ENCODE results near the gene MUC20. TPM values are rescaled to one million over a fixed set of nuclear protein-coding genes. Genes with fewer than 3 reads are reported as not detected.

Gene MUC20
- total RNA-seq, 3 donors from 2014 or later, result 0.63 to 0.95 (median 0.63) TPM

GRCh38 chr3:195760345-195761122 lies 39.8 kb downstream of the MUC20 start:
- DNase-seq (no peak), ATAC-seq (no peak)
- no peaks in the 10 kb centered on the region for H3K4me1 Mint-ChIP-seq (ENCODE audit: low read depth)
- H3K27me3 Mint-ChIP-seq (ENCODE audit: low read depth), result peaks cover 49% of the 10 kb centered on the region
- H3K9me3 Mint-ChIP-seq, result no peaks in the 10 kb centered on the region
- no peaks in the 10 kb centered on the region for H3K36me3 Mint-ChIP-seq (ENCODE audit: insufficient read depth)
- no peak overlapping the region for H3K4me3 Mint-ChIP-seq

DNA sequence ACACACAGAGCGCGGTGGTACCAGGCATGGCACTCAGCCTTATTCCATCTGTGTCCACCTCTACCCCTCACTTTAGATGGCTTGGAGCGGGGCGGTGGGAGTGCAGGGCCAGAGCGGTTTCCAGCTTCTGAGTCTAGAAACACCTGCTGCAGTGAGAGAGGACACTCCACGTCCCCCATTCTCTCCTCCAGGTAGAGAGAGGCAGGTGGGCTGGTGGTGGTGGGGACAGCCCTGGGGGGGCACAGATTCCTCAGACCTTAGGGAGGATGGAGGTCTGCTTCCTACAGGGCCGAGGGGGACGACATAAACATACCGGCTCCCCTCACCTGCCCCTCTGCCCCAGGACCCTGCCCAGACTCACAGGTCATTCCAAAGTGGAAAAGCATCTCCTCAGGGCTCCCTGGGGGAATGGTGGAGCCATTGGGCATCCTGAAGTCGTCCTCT lies 40.4 kb downstream of the MUC20 start:
- Mint-ChIP-seq H3K4me3 (no peak overlapping the region), H3K4me1 (ENCODE audit: low read depth) (no peaks in the 10 kb centered on the region), H3K9me3 (no peaks in the 10 kb centered on the region), H3K36me3 (ENCODE audit: insufficient read depth) (no peaks in the 10 kb centered on the region), H3K27me3 (ENCODE audit: low read depth) (peaks cover 49% of the 10 kb centered on the region)
- no peak for ATAC-seq
- no peak for DNase-seq

GRCh38 chr3:195761567-195762248 lies 40.9 kb downstream of the MUC20 start:
- Mint-ChIP-seq H3K27me3 (ENCODE audit: low read depth) (peaks cover 47% of the 10 kb centered on the region), H3K4me1 (ENCODE audit: low read depth) (no peaks in the 10 kb centered on the region), H3K36me3 (ENCODE audit: insufficient read depth) (no peaks in the 10 kb centered on the region), H3K4me3 (no peak overlapping the region), H3K9me3 (no peaks in the 10 kb centered on the region)
- ATAC-seq (peak; percentile 18 to 28), DNase-seq (no peak)

DNA sequence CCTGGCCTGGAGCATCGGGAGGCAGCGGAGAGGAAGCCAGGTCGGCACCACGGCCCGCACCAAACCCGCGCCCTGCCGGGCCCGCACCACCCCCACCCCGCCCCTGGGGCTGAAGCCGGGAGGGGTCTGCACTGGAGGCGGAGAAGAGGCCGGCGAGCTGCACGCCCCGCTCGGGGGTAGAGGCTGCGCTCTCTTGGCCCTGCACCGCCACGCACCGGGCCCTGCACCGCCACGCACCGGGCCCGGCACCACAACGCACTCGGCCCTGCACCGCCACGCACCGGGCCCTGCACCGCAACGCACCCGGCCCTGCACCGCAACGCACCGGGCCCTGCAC lies 41.4 kb downstream of the MUC20 start:
- peaks cover 42% of the 10 kb centered on the region for H3K27me3 Mint-ChIP-seq (ENCODE audit: low read depth)

GRCh38 chr3:195762611-195763010 lies 41.8 kb downstream of the MUC20 start:
- ATAC-seq (no peak), DNase-seq (no peak)
- Mint-ChIP-seq H3K36me3 (ENCODE audit: insufficient read depth) (no peaks in the 10 kb centered on the region), H3K27me3 (ENCODE audit: low read depth) (peaks cover 41% of the 10 kb centered on the region), H3K9me3 (no peaks in the 10 kb centered on the region), H3K4me1 (ENCODE audit: low read depth) (no peaks in the 10 kb centered on the region), H3K4me3 (no peak overlapping the region)

More for the DNA sequence above, 41.4 kb downstream of the MUC20 start:
- DNase-seq (no peak), ATAC-seq (no peak)
- Mint-ChIP-seq H3K9me3 (no peaks in the 10 kb centered on the region), H3K36me3 (ENCODE audit: insufficient read depth) (no peaks in the 10 kb centered on the region), H3K4me3 (no peak overlapping the region), H3K4me1 (ENCODE audit: low read depth) (no peaks in the 10 kb centered on the region)

GRCh38 chr3:195763076-195763830 lies 42.5 kb downstream of the MUC20 start:
- no peaks in the 10 kb centered on the region for H3K9me3 Mint-ChIP-seq
- no peak overlapping the region for H3K4me3 Mint-ChIP-seq
- no peaks in the 10 kb centered on the region for H3K36me3 Mint-ChIP-seq (ENCODE audit: insufficient read depth)
- DNase-seq, result no peak
- no peak for ATAC-seq
- peaks cover 35% of the 10 kb centered on the region for H3K27me3 Mint-ChIP-seq (ENCODE audit: low read depth)
- no peaks in the 10 kb centered on the region for H3K4me1 Mint-ChIP-seq (ENCODE audit: low read depth)

DNA sequence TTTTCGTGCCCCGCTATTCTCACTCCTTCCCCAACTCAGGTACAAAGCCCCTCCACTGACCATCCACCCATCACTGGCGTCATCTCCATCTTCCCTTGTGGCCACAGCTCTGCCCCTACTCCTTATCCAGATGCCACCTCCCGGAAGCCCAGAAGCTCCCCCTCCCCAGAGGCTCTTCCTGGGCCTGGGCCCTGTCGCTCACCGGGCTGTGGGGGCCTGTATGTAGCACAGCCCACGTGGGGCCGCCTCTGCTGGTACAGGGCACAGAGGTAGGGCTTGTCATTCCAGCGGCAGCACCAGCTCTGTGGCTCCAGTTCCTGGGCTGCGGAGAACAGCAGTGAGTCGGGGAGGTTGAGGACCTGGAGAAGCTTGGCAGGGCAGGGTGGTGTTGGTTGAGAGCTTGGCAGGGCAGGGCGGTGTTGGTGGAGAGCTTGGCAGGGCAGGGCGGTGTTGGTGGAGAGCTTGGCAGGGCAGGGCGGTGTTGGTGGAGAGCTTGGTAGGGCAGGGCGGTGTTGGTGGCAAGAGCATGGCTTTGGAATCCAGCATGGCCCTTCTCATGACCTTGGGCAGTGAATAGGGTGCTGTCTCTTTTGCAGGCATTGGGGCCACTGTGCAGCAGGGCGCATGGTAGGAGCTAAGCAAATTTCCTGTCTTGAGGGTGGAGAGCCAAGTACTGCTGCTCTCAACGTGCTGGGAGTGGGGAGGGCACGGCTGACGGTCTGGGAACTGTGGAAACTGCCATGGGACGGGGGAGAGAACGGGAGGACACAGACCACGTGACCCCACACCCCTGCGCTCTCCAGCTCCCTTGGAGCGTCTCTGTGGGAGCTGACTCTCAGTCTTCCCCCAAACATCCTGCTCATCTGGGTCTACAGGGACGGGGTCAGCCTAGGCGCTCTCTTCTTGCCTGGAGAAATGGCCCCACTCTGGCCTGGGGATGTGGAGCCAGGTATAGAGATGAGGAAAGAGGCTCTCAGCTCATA lies 43.4 kb downstream of the MUC20 start:
- Mint-ChIP-seq H3K9me3 (no peaks in the 10 kb centered on the region), H3K36me3 (ENCODE audit: insufficient read depth) (no peaks in the 10 kb centered on the region), H3K4me1 (ENCODE audit: low read depth) (no peaks in the 10 kb centered on the region), H3K27me3 (ENCODE audit: low read depth) (peaks cover 29% of the 10 kb centered on the region), H3K4me3 (no peak overlapping the region)
- DNase-seq (no peak), ATAC-seq (no peak)

- H3K9me3 Mint-ChIP-seq, result no peaks in the 10 kb centered on the region
- no peak for ATAC-seq
- H3K27me3 Mint-ChIP-seq (ENCODE audit: low read depth), result peaks cover 19% of the 10 kb centered on the region
- DNase-seq, result no peak
- no peaks in the 10 kb centered on the region for H3K4me1 Mint-ChIP-seq (ENCODE audit: low read depth)
- H3K4me3 Mint-ChIP-seq, result no peak overlapping the region
- H3K36me3 Mint-ChIP-seq (ENCODE audit: insufficient read depth), result no peaks in the 10 kb centered on the region
Observed at GRCh38 chr3:195764961-195765706, 44.4 kb downstream of the MUC20 start.

- Mint-ChIP-seq H3K9me3 (no peaks in the 10 kb centered on the region), H3K36me3 (ENCODE audit: insufficient read depth) (no peaks in the 10 kb centered on the region), H3K4me3 (no peak overlapping the region), H3K27me3 (ENCODE audit: low read depth) (peaks cover 10% of the 10 kb centered on the region), H3K4me1 (ENCODE audit: low read depth) (no peaks in the 10 kb centered on the region)
- DNase-seq, result no peak
- no peak for ATAC-seq
Observed at GRCh38 chr3:195766671-195767070, 45.9 kb downstream of the MUC20 start.

DNA sequence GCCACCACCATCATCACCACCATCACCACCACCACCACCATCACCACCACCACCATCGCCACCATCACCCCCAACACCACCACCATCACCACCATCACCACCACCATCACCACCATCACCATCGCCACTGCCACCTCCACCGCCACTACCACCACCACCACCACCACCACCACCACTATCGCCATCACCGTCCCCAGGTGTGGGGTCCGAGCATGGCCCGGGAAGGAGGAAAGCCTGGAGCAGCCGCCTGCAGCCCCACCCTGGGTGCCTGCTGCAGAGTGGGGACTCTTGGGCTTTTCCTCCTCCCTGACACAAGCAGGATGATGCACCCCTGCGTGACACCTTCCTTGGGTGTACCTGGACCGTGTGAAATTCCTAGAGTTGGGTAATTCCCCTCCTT lies 47.0 kb downstream of the MUC20 start:
- H3K9me3 Mint-ChIP-seq, result no peaks in the 10 kb centered on the region
- peaks cover 10% of the 10 kb centered on the region for H3K27me3 Mint-ChIP-seq (ENCODE audit: low read depth)
- H3K4me1 Mint-ChIP-seq (ENCODE audit: low read depth), result no peaks in the 10 kb centered on the region
- H3K36me3 Mint-ChIP-seq (ENCODE audit: insufficient read depth), result no peaks in the 10 kb centered on the region
- DNase-seq (no peak), ATAC-seq (no peak)
- H3K4me3 Mint-ChIP-seq, result no peak overlapping the region

GRCh38 chr3:195768414-195768813 lies 47.6 kb downstream of the MUC20 start:
- H3K4me3 Mint-ChIP-seq, result no peak overlapping the region
- H3K36me3 Mint-ChIP-seq (ENCODE audit: insufficient read depth), result no peaks in the 10 kb centered on the region
- no peaks in the 10 kb centered on the region for H3K9me3 Mint-ChIP-seq
- no peak for DNase-seq
- H3K4me1 Mint-ChIP-seq (ENCODE audit: low read depth), result no peaks in the 10 kb centered on the region
- H3K27me3 Mint-ChIP-seq (ENCODE audit: low read depth), result peaks cover 9% of the 10 kb centered on the region
- no peak for ATAC-seq

DNA sequence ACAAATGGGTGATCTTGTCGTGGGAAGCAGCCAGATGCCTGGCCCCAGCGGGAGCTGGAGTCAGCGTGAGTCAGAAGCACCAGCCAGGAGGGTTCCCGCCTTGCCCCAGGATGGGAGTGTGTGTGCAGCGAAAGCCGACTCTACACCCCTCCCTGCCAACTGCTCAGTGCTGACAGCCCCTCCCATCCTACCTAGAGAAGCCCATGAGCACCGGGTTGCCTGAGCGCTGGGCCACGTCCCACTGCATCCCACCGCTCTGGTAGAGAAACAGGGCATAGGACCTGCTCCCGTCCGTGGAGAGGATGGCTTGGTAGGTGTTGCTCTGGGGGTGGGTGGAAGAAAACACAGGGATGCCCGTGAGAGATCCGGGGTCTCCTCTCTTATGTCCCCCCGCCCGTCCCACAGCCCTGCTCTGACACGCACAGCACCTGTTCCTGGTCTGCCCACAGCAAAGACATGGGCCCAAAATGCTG lies 48.1 kb downstream of the MUC20 start:
- ATAC-seq (no peak), DNase-seq (no peak)
- peaks cover 5% of the 10 kb centered on the region for H3K27me3 Mint-ChIP-seq (ENCODE audit: low read depth)
- H3K9me3 Mint-ChIP-seq, result no peaks in the 10 kb centered on the region
- H3K4me3 Mint-ChIP-seq, result no peak overlapping the region
- no peaks in the 10 kb centered on the region for H3K4me1 Mint-ChIP-seq (ENCODE audit: low read depth)
- no peaks in the 10 kb centered on the region for H3K36me3 Mint-ChIP-seq (ENCODE audit: insufficient read depth)

DNA sequence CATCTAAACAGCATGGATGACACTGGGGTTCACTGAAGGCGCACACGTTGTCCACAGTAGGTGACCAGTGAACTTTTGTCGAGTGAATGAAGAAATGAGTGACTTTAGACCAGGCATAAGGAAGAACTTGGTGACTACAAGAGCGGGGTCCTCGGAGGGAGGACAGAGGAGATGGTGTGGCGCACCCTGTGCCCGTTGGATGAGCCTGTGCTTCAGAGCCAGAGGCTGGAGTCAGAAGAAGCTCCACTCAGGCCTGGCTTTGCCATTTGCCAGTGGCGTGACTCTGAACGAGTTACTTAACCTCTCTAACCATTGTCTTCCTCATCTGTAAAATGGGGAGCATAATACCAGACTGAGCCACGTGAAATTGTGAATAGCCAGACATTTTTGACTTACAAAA lies 48.8 kb downstream of the MUC20 start:
- Mint-ChIP-seq H3K4me1 (ENCODE audit: low read depth) (no peaks in the 10 kb centered on the region), H3K27me3 (ENCODE audit: low read depth) (no peaks in the 10 kb centered on the region), H3K36me3 (ENCODE audit: insufficient read depth) (no peaks in the 10 kb centered on the region), H3K9me3 (no peaks in the 10 kb centered on the region), H3K4me3 (no peak overlapping the region)
- DNase-seq (no peak), ATAC-seq (no peak)

Measured in activated T-cell treated with anti-CD3 and anti-CD28 coated beads, Interleukin-2, amount 50 U/mL, for 4 hours (primary cell).